Renal cortical epithelial cell (primary cell): Measurements from ENCODE around the gene PNMA8A. TPM values are rescaled to one million over a fixed set of nuclear protein-coding genes. Genes with fewer than 3 reads are reported as not detected.

Experiments
- DNase-seq: peaks from one replicate; pipeline ENCODE4 v3.0.0-alpha.2; 2011; ENCODE audit warnings: low read depth
- total RNA-seq: library from RNA; depleted of rRNA; stranded (reverse); fragments of >200 nt; gene quantifications from 2 replicates; pipeline ENCODE4 v1.2.3, GENCODE V29; 2014

Gene PNMA8A
- total RNA-seq, 1 donor from 2014 or later: 15.4 TPM

DNA sequence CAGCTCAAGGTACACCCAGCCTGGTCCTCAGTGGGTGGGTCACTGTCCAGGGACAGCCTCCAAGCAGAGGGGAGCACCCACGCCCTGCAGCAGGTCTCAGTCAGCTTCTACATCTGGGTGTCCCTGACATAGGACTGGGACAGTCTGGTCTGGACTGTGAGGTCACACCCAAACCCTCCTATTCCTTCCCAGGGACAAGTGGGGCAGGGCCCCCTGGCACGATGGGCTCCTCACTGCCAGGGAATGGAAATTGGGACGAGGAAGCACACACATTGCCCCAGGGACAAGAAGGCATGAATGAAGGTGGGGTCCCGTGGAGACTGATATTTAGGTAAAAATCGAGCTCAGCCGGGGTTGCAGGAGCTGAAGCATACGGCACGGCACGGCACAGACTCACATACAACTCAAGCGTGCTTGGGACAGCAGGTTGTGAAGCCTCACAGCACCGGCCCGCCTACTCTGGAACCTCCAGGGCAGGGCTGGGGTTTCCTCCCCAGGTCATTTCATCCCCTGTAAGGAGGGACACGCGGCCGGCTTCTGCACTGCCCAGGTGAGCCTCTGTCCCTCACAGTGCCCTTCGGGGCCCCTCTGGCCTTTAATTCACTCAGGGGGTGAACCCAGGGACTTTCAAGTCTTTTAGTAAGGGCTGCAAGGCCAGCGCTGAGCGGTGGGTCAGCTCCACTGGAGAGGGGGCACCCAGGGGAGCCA is 20.8 kb upstream of the PNMA8A start:
- DNase-seq: no peak

DNA sequence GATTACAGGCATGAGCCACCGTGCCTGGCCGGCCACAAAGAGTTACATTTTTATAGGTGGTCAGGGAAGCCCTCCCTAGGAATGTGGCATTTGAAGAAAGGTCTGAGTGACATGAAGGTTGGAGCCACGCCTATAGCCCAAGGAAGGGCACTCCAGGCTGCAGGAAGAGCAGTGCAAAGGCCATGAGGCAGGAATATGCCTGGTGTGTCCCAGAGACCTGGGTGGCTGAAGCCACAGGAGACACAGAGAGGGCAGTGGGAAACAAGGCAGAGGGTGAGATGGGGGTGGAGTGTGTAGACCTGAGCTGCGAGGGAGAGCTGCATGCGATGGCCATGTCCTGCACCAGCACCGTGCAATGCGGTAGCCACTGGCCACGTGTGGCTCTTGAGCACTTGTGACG is 19.4 kb upstream of the PNMA8A start:
- DNase-seq: no peak

DNA sequence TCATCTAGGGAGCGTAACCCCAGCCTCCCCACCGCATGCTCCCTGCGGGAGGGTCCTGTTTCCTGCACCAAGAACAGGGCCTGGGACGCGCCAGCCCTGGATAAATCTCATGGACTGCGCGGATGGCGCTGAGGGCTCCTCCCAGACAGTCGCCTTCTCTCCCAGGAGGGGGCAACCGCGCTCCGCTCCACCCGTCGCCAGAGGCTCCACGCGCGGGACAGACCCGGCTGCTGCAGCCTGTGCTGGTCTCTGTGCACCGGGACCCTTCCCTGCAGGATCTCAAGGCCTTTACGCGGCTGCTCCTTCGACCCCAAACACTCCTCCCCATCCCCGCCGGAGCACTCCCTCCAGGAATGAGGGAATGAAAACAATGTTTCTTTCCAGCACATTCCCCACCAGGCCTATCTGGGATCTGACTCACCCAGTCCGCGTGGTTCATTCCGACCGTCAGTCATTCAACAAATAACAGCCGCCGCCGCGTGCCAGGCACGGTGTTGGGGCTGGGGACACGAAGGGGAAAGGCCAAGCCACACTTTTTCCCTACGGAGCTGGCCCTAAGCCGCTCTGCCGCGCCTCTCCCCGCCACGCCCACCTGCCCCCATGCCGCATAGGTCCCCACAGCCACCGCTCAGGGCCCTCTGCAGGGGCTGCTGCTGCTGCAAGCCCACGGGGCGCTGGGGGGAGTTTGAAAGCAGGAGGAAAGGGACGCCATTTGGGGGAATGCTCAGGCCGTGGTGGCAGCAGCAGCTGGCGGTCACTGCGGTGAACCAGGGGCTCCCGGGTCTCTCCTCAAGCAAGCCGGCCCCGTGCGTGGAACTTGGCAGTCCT is 18.3 kb upstream of the PNMA8A start:
- peak; percentile 52 for DNase-seq

DNA sequence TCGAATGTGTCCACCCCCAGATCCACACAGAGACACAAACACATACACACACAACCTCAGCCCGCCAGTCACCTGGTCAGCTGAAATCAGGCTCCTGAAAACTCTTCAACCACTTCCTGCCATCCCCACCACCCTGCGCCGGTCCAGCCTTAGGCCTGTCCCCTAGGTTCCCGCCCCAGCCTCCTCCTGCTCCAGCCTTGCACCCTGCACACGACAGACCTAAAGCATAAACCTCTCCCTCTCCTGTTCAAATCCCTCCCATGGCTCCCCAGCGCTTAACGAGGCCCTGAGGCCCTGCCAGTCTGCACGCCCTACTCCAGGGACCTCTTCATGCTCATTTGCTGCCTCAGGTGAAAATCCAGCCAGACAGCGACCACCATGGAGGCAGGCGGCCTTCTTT is 17.2 kb upstream of the PNMA8A start:
- no peak for DNase-seq

DNA sequence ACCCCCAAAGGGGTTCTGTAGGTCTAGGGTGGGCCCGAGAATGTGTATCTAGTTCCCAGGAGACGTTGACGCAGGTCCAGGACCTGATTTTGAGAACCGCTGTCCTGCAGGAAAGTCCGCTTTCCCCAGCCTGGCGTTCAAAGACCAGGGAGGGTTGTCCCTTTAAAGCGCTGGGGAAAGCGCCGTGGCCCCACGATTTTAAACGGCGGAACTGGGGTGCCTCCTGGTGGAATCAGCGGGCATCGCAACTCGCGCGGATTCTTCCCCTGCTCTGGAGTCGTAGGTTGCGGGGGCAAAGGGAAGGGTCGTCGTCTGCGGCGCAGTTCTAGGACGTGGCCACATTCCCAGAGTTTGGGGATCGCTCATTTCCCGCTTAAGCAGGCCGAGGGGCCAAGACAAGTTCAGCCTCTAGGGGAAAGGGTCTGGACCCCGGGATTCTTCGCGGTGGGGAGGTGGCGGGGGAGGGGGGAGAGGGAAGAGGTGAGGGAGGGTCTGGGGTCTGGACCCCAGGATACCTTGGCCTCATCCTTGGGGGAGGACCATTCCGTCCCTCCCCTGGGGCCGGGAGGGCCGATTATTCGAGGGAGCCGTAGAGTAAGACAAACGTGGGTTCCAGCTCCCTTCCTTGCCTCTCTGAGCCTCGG is 16.6 kb upstream of the PNMA8A start:
- peak; percentile 32 for DNase-seq

DNA sequence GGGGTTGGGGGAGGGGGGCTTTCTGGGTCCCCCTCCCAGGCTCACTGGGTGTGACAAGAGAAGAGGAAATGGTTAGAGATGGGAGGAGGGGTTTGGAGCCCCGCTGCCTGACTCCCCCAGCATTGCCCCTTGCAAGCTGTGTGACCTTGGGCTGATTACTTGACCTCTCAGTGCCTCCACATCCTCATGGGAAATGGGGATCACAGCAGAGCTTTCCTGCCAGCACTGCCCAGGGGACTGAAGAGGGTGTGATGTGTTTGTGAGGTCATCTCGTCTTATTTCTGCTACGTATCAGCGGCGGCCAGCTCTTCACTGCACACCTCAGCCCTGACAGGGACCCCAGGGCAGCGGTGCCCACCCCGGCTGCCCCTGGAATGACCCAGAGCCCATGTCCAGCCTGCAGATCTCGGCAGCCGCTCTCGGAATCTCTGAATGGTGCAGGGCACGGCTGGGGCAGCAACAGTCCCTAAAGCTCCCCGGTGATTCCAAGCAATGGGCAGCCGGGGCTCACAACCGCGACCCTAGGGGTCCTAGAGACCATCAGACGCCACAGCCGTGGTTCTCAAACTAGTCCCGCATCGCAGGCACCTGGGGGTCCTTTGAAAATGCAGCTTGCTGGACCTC is 15.9 kb upstream of the PNMA8A start:
- no peak for DNase-seq

DNA sequence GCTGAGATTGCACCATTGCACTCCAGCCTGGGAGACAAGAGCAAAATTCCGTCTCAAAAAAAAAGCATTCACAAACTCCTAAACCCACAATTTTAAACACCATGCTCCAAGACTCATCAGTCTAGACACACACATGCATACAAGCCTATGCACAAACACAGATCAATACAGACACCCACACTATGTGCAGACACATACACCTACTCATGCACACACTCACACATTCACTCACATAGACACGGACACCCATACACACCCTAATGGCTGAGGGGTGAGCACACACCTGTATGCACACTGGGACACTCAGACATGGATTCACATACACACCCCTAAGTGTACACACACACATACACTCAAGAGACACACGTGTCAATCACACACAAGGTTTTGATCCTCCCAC is 15.0 kb upstream of the PNMA8A start:
- DNase-seq: no peak

DNA sequence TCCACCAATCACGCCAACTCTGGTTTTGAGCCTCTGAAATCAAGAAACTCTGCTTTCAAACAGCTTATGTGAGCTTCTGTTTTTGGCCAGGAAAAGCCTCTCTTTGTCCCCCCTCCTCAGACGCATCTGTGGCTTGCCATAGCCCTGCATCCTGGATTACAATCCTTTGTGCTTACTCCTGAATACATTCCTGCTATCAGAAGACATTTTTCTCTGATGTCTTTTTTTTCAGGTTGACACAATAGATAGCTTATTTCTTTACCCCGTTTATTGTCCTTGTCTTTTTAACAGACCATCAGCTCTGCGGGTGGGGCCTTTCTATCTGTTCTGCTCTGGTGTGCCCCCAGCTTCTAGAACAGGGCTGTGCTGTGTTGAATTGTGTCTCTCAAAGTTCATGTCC is 13.3 kb upstream of the PNMA8A start:
- no peak for DNase-seq

DNA sequence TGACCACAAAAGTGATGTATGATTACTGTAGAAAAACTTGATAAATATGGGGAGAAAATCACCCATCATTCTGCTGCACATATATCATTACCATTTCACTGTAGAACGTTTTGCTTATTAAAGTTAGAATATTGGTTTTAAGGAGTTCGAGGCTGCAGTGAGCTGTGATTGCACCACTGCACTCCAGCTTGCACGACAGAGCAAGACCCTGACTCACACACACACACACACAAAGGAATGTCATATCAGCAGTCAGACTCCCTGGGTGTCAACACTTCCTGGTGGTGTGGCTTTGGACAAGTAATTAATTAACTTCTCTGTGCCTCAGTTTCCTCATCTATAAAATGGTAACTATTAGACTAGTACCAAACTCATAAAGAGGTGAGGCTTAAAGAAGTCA is 11.3 kb upstream of the PNMA8A start:
- DNase-seq: peak; percentile 66

DNA sequence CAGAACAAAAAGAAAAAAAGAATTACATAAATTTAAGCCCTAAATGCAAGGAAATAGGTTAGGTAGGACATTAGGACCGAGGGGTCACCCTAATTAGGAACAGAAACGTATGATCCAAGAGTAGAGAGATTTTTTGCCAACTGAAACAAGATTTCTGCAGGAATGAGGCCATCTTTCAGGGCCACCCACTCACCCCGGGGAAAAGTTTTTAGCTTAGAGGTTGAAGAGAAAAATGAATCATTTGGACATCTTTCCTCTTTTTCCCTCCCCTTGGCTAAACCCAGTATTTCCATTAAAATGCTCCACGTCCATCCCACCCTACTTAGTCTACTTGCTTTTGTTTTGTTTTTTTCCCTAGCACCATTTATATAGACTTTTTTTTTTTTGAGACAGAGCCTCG is 10.6 kb upstream of the PNMA8A start:
- no peak for DNase-seq

DNA sequence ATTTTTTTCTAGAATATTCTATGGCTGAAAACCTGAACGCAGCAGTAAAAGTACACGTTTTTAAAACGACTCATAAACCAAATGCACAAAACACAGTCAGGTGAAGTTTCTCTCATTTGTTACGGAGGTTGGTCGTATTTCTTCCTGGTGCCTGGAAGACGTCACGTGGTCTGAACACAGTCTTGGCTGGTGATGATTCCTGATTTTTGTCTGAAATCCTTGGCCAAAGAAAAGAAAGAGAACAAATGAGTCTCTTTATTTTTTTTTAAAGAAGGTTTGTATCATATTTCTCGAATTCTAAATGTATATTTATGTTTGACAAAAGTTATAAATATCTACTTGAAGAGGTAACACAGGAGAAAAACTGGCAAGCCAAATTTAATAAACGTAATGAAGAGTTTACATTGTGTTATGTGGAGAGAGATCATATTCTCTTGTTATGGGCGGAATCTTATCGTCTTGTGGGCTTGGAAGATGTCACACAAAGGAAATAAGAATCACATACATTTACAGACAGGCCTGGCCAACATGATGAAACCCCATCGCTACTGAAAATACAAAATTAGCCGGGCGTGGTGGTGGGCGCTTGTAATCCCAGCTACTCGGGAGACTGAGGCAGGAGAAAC is 10.0 kb upstream of the PNMA8A start:
- DNase-seq: no peak

DNA sequence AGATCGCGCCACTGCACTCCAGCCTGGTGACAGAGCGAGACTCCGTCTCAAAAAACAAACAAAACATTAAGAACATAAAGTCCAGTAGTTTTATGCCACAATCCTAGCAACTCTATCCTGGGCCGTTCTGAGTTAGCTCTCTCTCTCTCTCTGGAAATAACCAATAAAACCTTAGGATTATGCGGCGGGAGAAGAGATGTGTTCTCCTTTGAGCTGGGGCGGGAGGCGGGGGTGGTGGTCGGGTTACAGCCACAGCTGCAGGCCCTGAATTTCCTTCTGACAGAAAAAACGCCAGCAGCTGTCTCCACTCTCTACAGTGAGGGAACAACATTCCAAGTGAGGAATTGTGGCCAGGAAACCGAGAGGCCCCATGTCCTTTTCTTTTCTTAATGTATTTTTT is 9.1 kb upstream of the PNMA8A start:
- DNase-seq: no peak

DNA sequence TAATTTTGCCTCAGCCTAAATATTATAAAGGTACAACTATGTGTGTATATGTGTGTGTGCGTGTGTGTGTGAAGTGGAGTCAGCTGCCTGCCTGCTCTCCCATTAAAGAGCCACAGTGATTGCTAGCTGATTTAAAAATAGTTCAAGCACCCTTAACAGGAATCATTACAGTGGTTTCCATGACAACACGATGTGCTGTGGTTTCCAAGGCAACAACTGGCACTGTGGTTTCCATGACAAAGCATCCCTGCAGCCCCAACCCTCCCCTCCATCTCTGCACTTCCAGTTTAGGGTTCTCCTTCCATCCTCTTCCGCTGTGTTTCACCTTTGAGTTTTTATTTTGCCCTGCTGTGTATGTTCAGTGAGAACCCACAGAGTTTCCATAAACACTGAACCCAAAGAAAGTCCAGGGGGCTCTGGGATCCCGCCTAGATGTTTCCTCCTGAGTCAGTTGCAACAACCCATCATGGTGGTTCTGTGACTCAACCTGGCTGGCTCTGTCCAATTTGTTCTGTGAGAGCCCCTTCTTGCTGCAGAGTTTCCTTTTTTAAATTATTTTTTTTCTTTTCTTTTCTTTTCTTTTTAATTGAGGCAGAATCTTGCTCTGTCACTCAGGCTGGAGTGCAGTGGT is 7.1 kb upstream of the PNMA8A start:
- DNase-seq: no peak

DNA sequence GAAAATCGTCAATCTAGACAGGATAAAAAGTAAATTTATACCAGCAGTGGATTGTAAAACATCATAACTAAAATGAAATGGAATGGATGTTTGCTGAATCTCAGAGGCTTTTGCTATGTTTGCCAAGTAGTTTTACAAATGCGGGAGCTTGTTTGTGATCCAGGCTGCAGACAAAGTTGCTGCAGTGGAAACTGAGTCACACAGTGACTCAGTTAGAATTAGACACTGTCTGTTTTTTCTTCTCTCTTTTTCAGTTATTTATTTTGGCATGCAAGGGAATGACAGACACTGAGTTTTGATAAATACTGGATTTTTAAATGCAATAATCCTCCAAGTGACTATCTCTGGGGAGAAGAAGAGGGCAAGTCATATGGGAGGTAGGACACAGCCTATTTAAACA is 4.6 kb upstream of the PNMA8A start:
- DNase-seq: no peak

DNA sequence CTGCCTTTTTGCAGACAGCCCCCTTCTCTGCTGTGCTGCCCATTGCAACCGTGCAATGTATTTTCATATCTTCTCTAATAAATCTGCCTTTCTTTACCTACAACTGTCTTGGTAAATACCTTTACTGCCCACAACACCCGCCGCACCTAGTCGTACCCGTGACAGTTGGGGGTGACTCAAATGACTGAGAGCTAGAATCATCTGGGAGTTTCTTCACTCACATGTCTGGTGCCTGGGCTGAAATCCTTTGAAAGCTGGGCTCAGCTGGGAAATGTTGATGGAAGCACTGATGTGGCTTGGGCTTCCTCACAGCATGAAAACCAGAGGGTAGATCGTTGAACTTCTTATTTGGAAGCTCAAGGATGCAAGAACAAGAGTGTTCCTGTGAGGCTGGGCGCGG is 2.8 kb upstream of the PNMA8A start:
- peak; percentile 50 for DNase-seq

DNA sequence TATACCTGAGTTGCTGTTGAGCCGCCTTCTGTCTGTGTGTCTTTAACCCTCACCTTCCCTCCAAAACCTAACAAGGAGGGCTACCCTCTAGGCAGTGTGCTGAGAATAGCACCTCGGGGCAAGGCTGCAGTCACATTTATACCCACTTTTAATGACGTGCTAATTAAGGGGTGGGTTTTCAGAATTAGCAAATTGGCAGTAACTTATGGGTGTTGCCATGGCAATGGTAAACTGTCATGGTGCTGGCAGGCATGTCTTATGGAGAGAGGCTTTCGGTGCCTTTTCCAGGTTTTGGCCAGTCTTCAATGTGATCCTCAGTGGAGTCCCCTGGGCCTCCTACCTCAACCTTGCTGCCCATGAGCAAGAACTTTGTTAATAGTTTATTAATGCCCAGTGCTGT is 1.2 kb upstream of the PNMA8A start:
- DNase-seq: no peak

DNA sequence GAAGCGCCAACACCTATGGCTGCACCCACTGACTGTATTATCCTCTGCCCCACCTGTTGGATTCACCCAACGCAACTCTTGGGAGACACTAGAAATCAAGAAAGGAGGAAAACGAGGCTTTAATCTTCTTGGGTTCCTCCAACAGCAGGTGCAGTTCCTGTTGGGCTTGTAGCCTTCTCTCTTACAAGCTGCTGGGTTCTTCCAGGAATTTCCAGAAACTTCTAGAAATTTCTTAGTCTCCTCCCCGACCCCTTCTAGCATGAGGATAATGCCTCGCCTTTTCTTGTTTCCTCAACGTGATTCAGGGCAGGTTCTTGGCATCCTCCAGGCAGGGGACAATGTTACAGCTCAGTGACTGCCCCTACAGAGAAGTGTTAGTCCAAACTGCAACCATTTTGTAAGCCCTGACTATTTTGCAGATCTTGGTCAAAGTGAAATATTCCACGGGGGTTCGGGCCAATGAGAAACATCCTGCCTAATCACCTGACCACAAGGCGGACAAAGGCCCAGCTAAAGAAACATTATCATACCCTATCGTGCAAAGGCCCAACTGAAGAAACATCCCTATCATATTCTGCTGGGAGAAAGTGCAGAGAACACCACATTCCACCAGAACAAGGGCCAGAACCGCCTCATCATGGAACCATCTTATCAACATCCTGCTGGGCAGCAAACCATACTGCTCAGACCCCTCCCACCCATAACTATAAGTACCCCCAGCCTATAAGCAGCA is 614 bp upstream of the PNMA8A start:
- no peak for DNase-seq

DNA sequence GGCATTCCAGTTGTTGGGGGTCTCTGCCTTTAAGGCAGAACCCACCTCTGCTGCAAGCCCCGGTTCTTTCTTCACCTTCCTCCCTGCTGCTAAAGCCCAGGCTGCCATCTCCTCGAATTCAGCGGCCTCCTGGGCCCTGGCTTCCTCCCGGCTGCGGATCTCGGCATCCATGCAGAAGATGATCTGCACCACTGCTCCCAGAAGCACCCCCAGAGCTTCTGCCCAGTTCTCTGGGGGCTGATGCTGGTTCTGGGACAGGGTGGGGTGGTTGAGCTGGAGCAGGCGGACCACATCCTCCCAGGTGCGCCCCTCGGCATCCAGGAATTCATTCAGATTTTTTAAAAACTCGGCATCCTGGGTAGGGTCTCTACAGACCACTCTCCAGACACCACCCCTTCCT is 987 bp downstream of the PNMA8A start:
- DNase-seq: no peak

DNA sequence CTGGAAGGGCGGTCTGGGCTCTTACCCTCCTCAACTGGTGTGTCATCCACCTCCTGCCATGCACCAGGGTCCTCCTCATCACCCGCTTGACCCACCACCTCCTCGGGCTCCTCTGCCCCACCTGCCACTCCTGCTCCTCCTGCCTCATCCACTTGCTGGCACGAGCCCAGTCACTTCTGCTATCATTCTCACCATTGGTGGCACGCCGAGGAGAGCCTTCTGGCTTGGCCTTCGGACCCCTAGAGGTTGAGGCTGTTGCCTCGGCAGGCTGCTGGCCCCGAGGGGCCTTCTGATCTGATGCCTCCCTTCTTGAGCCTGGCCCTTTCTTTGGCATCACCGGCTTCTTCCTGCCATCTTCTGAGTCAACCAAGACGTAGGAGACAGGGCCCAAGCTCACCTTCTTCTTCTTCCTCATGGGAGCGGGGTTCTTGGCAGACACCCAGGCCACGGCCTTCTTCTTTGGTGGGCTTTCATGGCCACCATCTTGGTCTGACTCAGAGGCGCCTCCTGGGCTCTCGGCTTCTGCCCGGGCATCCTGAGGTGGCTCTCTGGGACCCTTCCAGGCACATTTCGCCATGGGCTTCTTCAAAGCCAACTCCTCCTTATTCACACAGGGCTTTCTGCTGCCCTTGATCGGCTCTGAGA is 1.7 kb downstream of the PNMA8A start:
- DNase-seq: no peak

DNA sequence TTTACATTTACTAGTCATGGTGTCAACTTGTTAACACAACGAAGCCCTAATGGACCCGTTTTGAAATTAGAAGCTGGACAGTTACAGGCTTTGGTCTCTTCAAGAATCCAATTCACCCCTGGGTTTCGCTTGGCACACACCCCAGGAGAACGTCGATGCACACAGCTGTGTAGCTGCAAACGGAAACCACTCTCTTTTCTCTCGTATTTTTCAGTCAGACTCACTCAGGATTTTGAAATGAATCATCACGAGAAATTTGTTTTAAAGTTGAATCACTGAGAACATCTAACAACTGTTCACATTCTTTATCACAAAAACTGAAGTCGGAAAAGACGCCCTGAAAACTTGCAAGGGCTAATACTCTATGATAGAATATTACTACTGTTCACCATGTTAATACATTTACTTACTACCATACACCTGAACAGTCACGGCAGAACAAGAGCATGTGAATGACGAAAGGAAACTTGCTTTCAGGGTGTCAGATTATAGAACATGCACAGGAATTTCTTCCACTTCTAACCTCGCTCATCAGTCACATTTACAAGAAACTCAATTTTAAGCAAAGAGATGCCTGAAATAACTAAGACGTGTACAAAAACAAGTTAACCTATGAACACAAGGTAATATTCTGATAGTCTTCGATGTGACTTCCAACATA is 4.7 kb downstream of the PNMA8A start:
- no peak for DNase-seq
